BE2C (cell line): ENCODE measurements around the gene CHRND.
"Not testable (repeated sequence)": the region's sequence is repeated elsewhere in the genome, so short reads cannot be mapped to it uniquely, and the experiment has no call there.

Experiments
- DNase-seq: peaks from one replicate; pipeline ENCODE4 v3.0.0-alpha.2; 2020
- H3K27me3 ChIP-seq: fragments of 250-450 bp; sonication (Bioruptor Pico); 2 replicates; pipeline ENCODE4 v1.5.1; 2020; ENCODE audit warnings: mild to moderate bottlenecking
- H3K36me3 ChIP-seq: fragments of 250-450 bp; sonication (Bioruptor Pico); 2 replicates; pipeline ENCODE4 v1.5.1; 2020; ENCODE audit warnings: mild to moderate bottlenecking
- H3K4me1 ChIP-seq: fragments of 250-450 bp; sonication (Bioruptor Pico); 2 replicates; pipeline ENCODE4 v1.5.1; 2020
- H3K4me3 ChIP-seq: 2 replicates; pipeline ENCODE4 v1.5.1; 2011; ENCODE audit warnings: low read depth, low read length
- H3K9me3 ChIP-seq: fragments of 250-450 bp; sonication (Bioruptor Pico); 2 replicates; pipeline ENCODE4 v1.5.1; 2020
- CTCF ChIP-seq: IDR thresholded peaks from 2 replicates; pipeline ENCODE4 v1.5.1; 2012; ENCODE audit warnings: mild to moderate bottlenecking, low read depth, low read length

The CHRND gene

GRCh38 chr2:232562515-232563151, 36.7 kb downstream of the CHRND start:
- peaks cover 72% of the 10 kb centered on the region for H3K36me3 ChIP-seq
- H3K4me3 ChIP-seq, result no peak overlapping the region
- H3K4me1 ChIP-seq, result no peaks in the 10 kb centered on the region
- no peaks in the 10 kb centered on the region for H3K27me3 ChIP-seq
- 0 out of 2 replicates have a peak, but pooled peaks have one; percentile 10 for TF ChIP-seq CTCF
- no peaks in the 10 kb centered on the region for H3K9me3 ChIP-seq
- no peak for DNase-seq

- Histone ChIP-seq H3K9me3 (no peaks in the 10 kb centered on the region), H3K27me3 (no peaks in the 10 kb centered on the region), H3K4me1 (no peaks in the 10 kb centered on the region), H3K4me3 (no peak overlapping the region), H3K36me3 (peaks cover 74% of the 10 kb centered on the region)
- no peak for TF ChIP-seq CTCF
- no peak for DNase-seq
Measured at GRCh38 chr2:232563580-232563979, 37.6 kb downstream of the CHRND start.

- H3K9me3 ChIP-seq, result no peaks in the 10 kb centered on the region
- no peak for DNase-seq
- H3K36me3 ChIP-seq, result peaks cover 80% of the 10 kb centered on the region
- H3K27me3 ChIP-seq, result no peaks in the 10 kb centered on the region
- TF ChIP-seq CTCF, result no peak
- no peaks in the 10 kb centered on the region for H3K4me1 ChIP-seq
- no peak overlapping the region for H3K4me3 ChIP-seq
Measured at GRCh38 chr2:232567721-232568120, 41.8 kb downstream of the CHRND start.

GRCh38 chr2:232568161-232568560, 42.2 kb downstream of the CHRND start:
- H3K4me3 ChIP-seq, result no peak overlapping the region
- no peaks in the 10 kb centered on the region for H3K4me1 ChIP-seq
- TF ChIP-seq CTCF, result no peak
- peaks cover 85% of the 10 kb centered on the region for H3K36me3 ChIP-seq
- no peaks in the 10 kb centered on the region for H3K9me3 ChIP-seq
- no peaks in the 10 kb centered on the region for H3K27me3 ChIP-seq
- DNase-seq, result no peak

GRCh38 chr2:232569541-232569940, 43.6 kb downstream of the CHRND start:
- Histone ChIP-seq H3K4me3 (no peak overlapping the region), H3K27me3 (no peaks in the 10 kb centered on the region), H3K9me3 (no peaks in the 10 kb centered on the region), H3K36me3 (peaks cover 75% of the 10 kb centered on the region), H3K4me1 (no peaks in the 10 kb centered on the region)
- no peak for TF ChIP-seq CTCF
- DNase-seq, result no peak

GRCh38 chr2:232570481-232570880, 44.5 kb downstream of the CHRND start:
- not testable (repeated sequence) for H3K4me3 ChIP-seq, DNase-seq, H3K27me3 ChIP-seq, H3K4me1 ChIP-seq, H3K9me3 ChIP-seq
- peaks cover 69% of the 10 kb centered on the region for H3K36me3 ChIP-seq
